Liver (tissue), 9 donors: ENCODE results near the gene IRF8. TPM values are rescaled to one million over a fixed set of nuclear protein-coding genes. Genes with fewer than 3 reads are reported as not detected.

Source experiments
- DNase-seq: peaks from one replicate; pipeline ENCODE4 v3.0.0-alpha.2; 2017; ENCODE audit warnings: low spot score
- H3K27ac ChIP-seq, 2 donors: one replicate each; pipeline ENCODE4 v1.7.0; 2013; ENCODE audit warnings: inconsistent platforms in 2 of 2, low read length in 2 of 2, control low read depth in 1 of 2, low read depth in 1 of 2, mild to moderate bottlenecking in 1 of 2
- H3K27me3 ChIP-seq, 4 donors: one replicate each; pipeline versions ENCODE4 v1.6.1 to v1.7.0; 2013; ENCODE audit warnings: low read length in 3 of 4, inconsistent platforms in 1 of 4, mild to moderate bottlenecking in 1 of 4, moderate library complexity in 1 of 4; ENCODE audit not compliant: control insufficient read depth in 4 of 4, insufficient read depth in 4 of 4
- H3K36me3 ChIP-seq, 4 donors: one replicate each; pipeline versions ENCODE4 v1.6.1 to v1.7.0; 2013; ENCODE audit warnings: low read length in 3 of 4, mild to moderate bottlenecking in 3 of 4, low read depth in 1 of 4, moderate library complexity in 1 of 4; ENCODE audit not compliant: control insufficient read depth in 4 of 4, insufficient read depth in 3 of 4
- H3K4me1 ChIP-seq, 4 donors: one replicate each; pipeline versions ENCODE4 v1.6.1 to v1.7.0; 2013; ENCODE audit warnings: low read length in 3 of 4, mild to moderate bottlenecking in 3 of 4, moderate library complexity in 1 of 4; ENCODE audit not compliant: control insufficient read depth in 4 of 4, insufficient read depth in 4 of 4
- H3K4me3 ChIP-seq, 3 donors: one replicate each; pipeline versions ENCODE4 v1.6.1 to v1.7.0; 2013; ENCODE audit warnings: low read length in 3 of 3, control low read depth in 1 of 3, low read depth in 1 of 3, mild to moderate bottlenecking in 1 of 3
- H3K9ac ChIP-seq, 2 donors: one replicate each; pipeline ENCODE4 v1.7.0; 2013; ENCODE audit warnings: low read length in 2 of 2, mild to moderate bottlenecking in 2 of 2, moderate library complexity in 2 of 2, control low read depth in 1 of 2, low read depth in 1 of 2
- H3K9me3 ChIP-seq, 4 donors: one replicate each; pipeline versions ENCODE4 v1.6.1 to v1.7.0; 2013; ENCODE audit warnings: low read length in 3 of 4; ENCODE audit not compliant: control insufficient read depth in 4 of 4
- EGR1 ChIP-seq, 2 donors: IDR thresholded peaks; 2 replicates each; pipeline ENCODE4 v1.6.1; 2016 to 2018; ENCODE audit warnings: antibody characterized with exemption in 2 of 2, low read depth in 2 of 2
- FOXA1 ChIP-seq: IDR thresholded peaks from 2 replicates; pipeline ENCODE4 v1.6.1; 2016; ENCODE audit warnings: antibody characterized with exemption
- FOXA2 ChIP-seq: IDR thresholded peaks from 2 replicates; pipeline ENCODE4 v1.6.1; 2016; ENCODE audit warnings: antibody characterized with exemption
- GABPA ChIP-seq, 2 donors: IDR thresholded peaks in 1 of 2; conservative IDR thresholded peaks in 1 of 2; 2 replicates each; pipeline ENCODE4 v1.6.1; 2016; ENCODE audit warnings: antibody characterized with exemption in 2 of 2, mild to moderate bottlenecking in 1 of 2, moderate library complexity in 1 of 2
- HNF4A ChIP-seq, 2 donors: conservative IDR thresholded peaks; 2 replicates each; pipeline ENCODE4 v1.6.1; 2016; ENCODE audit warnings: antibody characterized with exemption in 2 of 2, mild to moderate bottlenecking in 2 of 2
- HNF4G ChIP-seq: IDR thresholded peaks from 2 replicates; pipeline ENCODE4 v1.6.1; 2016; ENCODE audit warnings: antibody characterized with exemption
- JUND ChIP-seq, 2 donors: IDR thresholded peaks; 2 replicates each; pipeline ENCODE4 v1.6.1; 2016; ENCODE audit warnings: antibody characterized with exemption in 2 of 2
- MAX ChIP-seq: IDR thresholded peaks from 2 replicates; pipeline ENCODE4 v1.6.1; 2016; ENCODE audit warnings: antibody characterized with exemption
- NR2F2 ChIP-seq: IDR thresholded peaks from 2 replicates; pipeline ENCODE4 v1.6.1; 2016; ENCODE audit warnings: antibody characterized with exemption
- RAD21 ChIP-seq, 2 donors: IDR thresholded peaks; 2 replicates each; pipeline ENCODE4 v1.6.1; 2016; ENCODE audit warnings: antibody characterized with exemption in 2 of 2, mild to moderate bottlenecking in 2 of 2
- RXRA ChIP-seq, 2 donors: IDR thresholded peaks; 2 replicates each; pipeline ENCODE4 v1.6.1; 2017 to 2018; ENCODE audit warnings: antibody characterized with exemption in 2 of 2, mild to moderate bottlenecking in 1 of 2
- SP1 ChIP-seq: IDR thresholded peaks from 2 replicates; pipeline ENCODE4 v1.6.1; 2018; ENCODE audit warnings: antibody characterized with exemption, mild to moderate bottlenecking
- TAF1 ChIP-seq: conservative IDR thresholded peaks from 2 replicates; pipeline ENCODE4 v1.6.1; 2016; ENCODE audit warnings: antibody characterized with exemption, mild to moderate bottlenecking
- YY1 ChIP-seq: IDR thresholded peaks from 2 replicates; pipeline ENCODE4 v1.6.1; 2016; ENCODE audit warnings: antibody characterized with exemption, mild to moderate bottlenecking
- ZBTB33 ChIP-seq: IDR thresholded peaks from 2 replicates; pipeline ENCODE4 v1.6.1; 2016; ENCODE audit warnings: antibody characterized with exemption
- WGBS: extraction: QIAGEN DNeasy Blood & Tissue Kit; methylation state at CpG from one replicate; pipeline ENCODE4 v1.1.7; 2013; 5-methylcytosine and 5-hydroxymethylcytosine counted together
- polyA plus RNA-seq, 2 donors: library from polyadenylated mRNA; stranded (reverse) in 1 of 2; unstranded in 1 of 2; fragments of 200-250 nt in 1 of 2; fragments of >200 nt in 1 of 2; fragmentation: Nextera tagmentation in 1 of 2; extraction: Ambion mirVana in 1 of 2; gene quantifications; one replicate each; pipeline versions ENCODE4 v1.2.1 to v1.2.3, GENCODE V29; 2013 to 2015
- total RNA-seq, 2 donors: library from RNA; depleted of rRNA; stranded (reverse); fragments of >200 nt; gene quantifications; one replicate each; pipeline ENCODE4 v1.2.3, GENCODE V29; 2014
- TF ChIP-seq, protein P1 (sequence below): fragments of 150-350 bp; IDR thresholded peaks from 2 replicates; pipeline ENCODE4 v1.5.1; 2017; ENCODE audit warnings: improper control_type of control experiment, low read depth, low read length; ENCODE audit not compliant: missing input control
- TF ChIP-seq, protein P2 (sequence below): IDR thresholded peaks from 2 replicates; pipeline ENCODE4 v1.6.1; 2016; ENCODE audit warnings: antibody characterized with exemption, mild to moderate bottlenecking
- TF ChIP-seq, protein P3 (sequence below): IDR thresholded peaks from 2 replicates; pipeline ENCODE4 v1.6.1; 2016; ENCODE audit warnings: antibody characterized with exemption
- donor health status: healthy.
- donor health status: healthy.
- donor health status: healthy.
- donor health status: healthy.
- donor health status: healthy.

Gene IRF8
- total and polyA plus RNA-seq, 4 donors = 5.1 to 25.8 (median 12.3) TPM

DNA sequence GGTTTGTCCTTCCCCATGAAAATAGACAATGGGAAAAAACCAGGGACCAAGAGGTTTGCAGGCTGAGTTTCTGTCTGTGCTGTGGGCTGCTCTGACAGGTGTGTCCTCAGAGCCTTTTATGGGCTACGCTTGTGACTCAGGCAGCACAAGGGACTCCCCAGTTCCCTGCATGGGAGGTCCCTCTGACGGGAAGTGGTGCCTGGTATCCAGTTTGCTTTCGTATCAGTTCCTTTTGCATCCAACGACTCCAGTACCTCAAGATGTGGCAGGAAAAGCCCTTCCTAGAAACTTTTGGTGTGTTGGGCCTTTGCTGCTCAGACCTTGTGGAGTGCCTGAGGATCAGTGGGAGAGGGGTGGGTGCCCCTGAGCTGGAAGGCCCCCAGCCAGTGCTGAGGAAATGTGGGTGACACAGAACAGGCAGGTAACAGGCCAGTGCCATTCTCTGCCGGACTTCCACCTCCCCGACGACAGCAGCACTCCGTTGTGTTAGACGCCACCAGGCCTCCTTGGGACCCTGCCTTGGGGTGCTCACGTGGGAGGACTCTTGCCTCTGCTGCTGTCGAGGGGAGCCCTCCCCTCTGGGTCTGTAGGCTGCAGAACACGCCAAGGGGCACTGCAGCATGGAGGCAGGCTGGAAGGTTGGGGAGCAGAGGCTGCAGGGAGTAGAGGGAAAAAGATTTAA lies 38.4 kb upstream of the IRF8 start:
- no peaks in the 10 kb centered on the region for H3K36me3 ChIP-seq
- no peaks in the 10 kb centered on the region for H3K9me3 ChIP-seq
- H3K27ac ChIP-seq = no peak overlapping the region
- TF ChIP-seq SP1 = no peak
- TF ChIP-seq MAX = no peak
- no peak for TF ChIP-seq ZBTB33
- no peak for TF ChIP-seq NR2F2
- no peak for TF ChIP-seq FOXA1
- no peak for TF ChIP-seq TAF1
- H3K27me3 ChIP-seq = no peaks in the 10 kb centered on the region
- no peaks in the 10 kb centered on the region for H3K4me1 ChIP-seq
- H3K9ac ChIP-seq = no peak overlapping the region
- whole genome bisulfite sequencing = 89% methylated on average over 12 of the region's 12 CpGs
- no peak for DNase-seq
- H3K4me3 ChIP-seq = no peak overlapping the region

- H3K4me3 ChIP-seq = no peak overlapping the region
Measured at GRCh38 chr16:85861095-85861825, 37.7 kb upstream of the IRF8 start.

More at GRCh38 chr16:85861095-85861825, 37.7 kb upstream of the IRF8 start:
- no peaks in the 10 kb centered on the region for H3K4me1 ChIP-seq
- no peak overlapping the region for H3K27ac ChIP-seq
- WGBS = 89% methylated on average over 16 of the region's 16 CpGs
- no peaks in the 10 kb centered on the region for H3K9me3 ChIP-seq
- H3K9ac ChIP-seq = no peak overlapping the region
- no peaks in the 10 kb centered on the region for H3K36me3 ChIP-seq
- no peaks in the 10 kb centered on the region for H3K27me3 ChIP-seq
- no peak for DNase-seq
- TF ChIP-seq NR2F2 (no peak), RAD21 (IDR thresholded peaks at IDR 0.05) (no peak), SP1 (no peak), FOXA2 (no peak), TAF1 (no peak), RXRA (IDR thresholded peaks at IDR 0.05) (no peak), EGR1 (IDR thresholded peaks at IDR 0.05; ENCODE audit: low read depth in 2 of 2) (no peak), HNF4A (conservative IDR thresholded peaks at IDR 0.05) (no peak), FOXA1 (no peak), HNF4G (no peak), YY1 (no peak), JUND (IDR thresholded peaks at IDR 0.05) (no peak), GABPA (IDR thresholded peaks at IDR 0.05 in 1 of 2, conservative IDR thresholded peaks at IDR 0.05 in 1 of 2) (no peak)
- TF ChIP-seq, protein P1, sequence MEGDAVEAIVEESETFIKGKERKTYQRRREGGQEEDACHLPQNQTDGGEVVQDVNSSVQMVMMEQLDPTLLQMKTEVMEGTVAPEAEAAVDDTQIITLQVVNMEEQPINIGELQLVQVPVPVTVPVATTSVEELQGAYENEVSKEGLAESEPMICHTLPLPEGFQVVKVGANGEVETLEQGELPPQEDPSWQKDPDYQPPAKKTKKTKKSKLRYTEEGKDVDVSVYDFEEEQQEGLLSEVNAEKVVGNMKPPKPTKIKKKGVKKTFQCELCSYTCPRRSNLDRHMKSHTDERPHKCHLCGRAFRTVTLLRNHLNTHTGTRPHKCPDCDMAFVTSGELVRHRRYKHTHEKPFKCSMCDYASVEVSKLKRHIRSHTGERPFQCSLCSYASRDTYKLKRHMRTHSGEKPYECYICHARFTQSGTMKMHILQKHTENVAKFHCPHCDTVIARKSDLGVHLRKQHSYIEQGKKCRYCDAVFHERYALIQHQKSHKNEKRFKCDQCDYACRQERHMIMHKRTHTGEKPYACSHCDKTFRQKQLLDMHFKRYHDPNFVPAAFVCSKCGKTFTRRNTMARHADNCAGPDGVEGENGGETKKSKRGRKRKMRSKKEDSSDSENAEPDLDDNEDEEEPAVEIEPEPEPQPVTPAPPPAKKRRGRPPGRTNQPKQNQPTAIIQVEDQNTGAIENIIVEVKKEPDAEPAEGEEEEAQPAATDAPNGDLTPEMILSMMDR = no peak
- TF ChIP-seq, protein P2, sequence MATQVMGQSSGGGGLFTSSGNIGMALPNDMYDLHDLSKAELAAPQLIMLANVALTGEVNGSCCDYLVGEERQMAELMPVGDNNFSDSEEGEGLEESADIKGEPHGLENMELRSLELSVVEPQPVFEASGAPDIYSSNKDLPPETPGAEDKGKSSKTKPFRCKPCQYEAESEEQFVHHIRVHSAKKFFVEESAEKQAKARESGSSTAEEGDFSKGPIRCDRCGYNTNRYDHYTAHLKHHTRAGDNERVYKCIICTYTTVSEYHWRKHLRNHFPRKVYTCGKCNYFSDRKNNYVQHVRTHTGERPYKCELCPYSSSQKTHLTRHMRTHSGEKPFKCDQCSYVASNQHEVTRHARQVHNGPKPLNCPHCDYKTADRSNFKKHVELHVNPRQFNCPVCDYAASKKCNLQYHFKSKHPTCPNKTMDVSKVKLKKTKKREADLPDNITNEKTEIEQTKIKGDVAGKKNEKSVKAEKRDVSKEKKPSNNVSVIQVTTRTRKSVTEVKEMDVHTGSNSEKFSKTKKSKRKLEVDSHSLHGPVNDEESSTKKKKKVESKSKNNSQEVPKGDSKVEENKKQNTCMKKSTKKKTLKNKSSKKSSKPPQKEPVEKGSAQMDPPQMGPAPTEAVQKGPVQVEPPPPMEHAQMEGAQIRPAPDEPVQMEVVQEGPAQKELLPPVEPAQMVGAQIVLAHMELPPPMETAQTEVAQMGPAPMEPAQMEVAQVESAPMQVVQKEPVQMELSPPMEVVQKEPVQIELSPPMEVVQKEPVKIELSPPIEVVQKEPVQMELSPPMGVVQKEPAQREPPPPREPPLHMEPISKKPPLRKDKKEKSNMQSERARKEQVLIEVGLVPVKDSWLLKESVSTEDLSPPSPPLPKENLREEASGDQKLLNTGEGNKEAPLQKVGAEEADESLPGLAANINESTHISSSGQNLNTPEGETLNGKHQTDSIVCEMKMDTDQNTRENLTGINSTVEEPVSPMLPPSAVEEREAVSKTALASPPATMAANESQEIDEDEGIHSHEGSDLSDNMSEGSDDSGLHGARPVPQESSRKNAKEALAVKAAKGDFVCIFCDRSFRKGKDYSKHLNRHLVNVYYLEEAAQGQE = no peak
- TF ChIP-seq, protein P3, sequence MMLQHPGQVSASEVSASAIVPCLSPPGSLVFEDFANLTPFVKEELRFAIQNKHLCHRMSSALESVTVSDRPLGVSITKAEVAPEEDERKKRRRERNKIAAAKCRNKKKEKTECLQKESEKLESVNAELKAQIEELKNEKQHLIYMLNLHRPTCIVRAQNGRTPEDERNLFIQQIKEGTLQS = no peak
